ENCODE results near the gene BCL6.

DNA sequence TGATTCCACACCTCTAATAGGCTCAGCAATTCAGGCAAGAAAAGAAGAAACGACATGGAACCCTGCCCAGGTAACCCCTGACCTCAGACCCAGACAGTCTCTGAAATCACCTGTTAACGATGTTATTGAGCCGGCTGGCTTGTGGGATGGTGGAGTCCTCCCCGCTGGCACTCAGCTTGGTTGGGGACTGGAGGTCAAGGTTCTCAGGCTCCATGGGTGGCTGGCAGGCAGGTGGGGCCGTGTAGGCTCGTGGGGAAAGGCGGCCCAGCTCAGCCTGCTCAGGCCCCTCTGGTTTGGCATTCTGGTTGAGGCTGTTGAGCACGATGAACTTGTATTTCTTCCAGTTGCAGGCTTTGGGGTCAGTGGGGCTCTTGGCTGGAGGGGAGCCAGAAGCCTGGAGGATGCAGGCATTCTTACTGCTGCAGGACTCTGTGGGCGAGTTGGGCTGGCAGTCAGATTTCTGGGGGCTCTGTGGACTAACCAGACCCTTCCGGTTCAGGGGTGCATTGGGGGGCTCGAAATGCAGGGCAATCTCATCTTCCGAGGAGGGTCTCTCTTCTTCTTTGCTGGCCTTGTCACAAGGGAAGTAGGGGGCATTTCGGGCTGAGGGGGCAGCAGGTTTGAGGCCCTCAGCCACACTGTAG is 16.2 kb downstream of the BCL6 start:
- TF ChIP-seq POLR2AphosphoS5 (IDR thresholded peaks at IDR 0.05; ENCODE audit: borderline replicate concordance, low read depth, low read length) (0 out of 2 replicates have a peak, but pooled peaks have one; percentile 2), EZH2 (IDR thresholded peaks at IDR 0.05) (no peak)

Measured in SK-N-MC (cell line).